OCI-LY1 (cell line): ENCODE data around the gene FNDC11.

ENCODE experiments used
- H2AFZ ChIP-seq: fragments of 200-600 bp; sonication (generic), shearing (Covaris generic); 2 replicates; pipeline ENCODE4 v1.6.0; 2014; ENCODE audit warnings: antibody characterized with exemption, mild to moderate bottlenecking, low read length
- H3F3A ChIP-seq: fragments of 200-600 bp; sonication (generic), shearing (Covaris generic); 2 replicates; pipeline ENCODE4 v1.6.0; 2014; ENCODE audit warnings: mild to moderate bottlenecking, antibody characterized with exemption, low read length, moderate library complexity; ENCODE audit not compliant: insufficient read depth
- H3K27ac ChIP-seq: fragments of 200-600 bp; sonication (generic); 2 replicates; pipeline ENCODE4 v1.5.1; 2014; ENCODE audit warnings: low read length, mixed run types, mild to moderate bottlenecking, low read depth; ENCODE audit not compliant: poor library complexity, severe bottlenecking
- H3K27me3 ChIP-seq: fragments of 200-600 bp; sonication (generic); 2 replicates; pipeline ENCODE4 v1.6.0; 2014; ENCODE audit warnings: antibody characterized with exemption, mild to moderate bottlenecking, low read length, moderate library complexity; ENCODE audit not compliant: insufficient read depth
- H3K36me3 ChIP-seq: fragments of 200-600 bp; sonication (generic); 2 replicates; pipeline ENCODE4 v1.6.1; 2014; ENCODE audit warnings: mild to moderate bottlenecking, antibody characterized with exemption, low read length, moderate library complexity, mixed read lengths; ENCODE audit not compliant: insufficient read depth
- H3K4me1 ChIP-seq: fragments of 200-600 bp; sonication (generic); 2 replicates; pipeline ENCODE4 v1.5.1; 2014; ENCODE audit warnings: mild to moderate bottlenecking, low read length, moderate library complexity; ENCODE audit not compliant: insufficient read depth, severe bottlenecking
- H3K4me2 ChIP-seq: fragments of 200-600 bp; sonication (generic), shearing (Covaris generic); 2 replicates; pipeline ENCODE4 v1.6.1; 2014; ENCODE audit warnings: low read length
- H3K4me3 ChIP-seq: fragments of 200-600 bp; sonication (generic); 2 replicates; pipeline ENCODE4 v1.5.1; 2014; ENCODE audit warnings: low read length, low read depth, mild to moderate bottlenecking, mixed read lengths; ENCODE audit not compliant: poor library complexity, severe bottlenecking
- H3K79me2 ChIP-seq: fragments of 200-600 bp; shearing (Covaris generic); 2 replicates; pipeline ENCODE4 v1.6.1; 2016; ENCODE audit warnings: mixed run types, low read length, mixed read lengths; ENCODE audit not compliant: insufficient read depth
- H3K9ac ChIP-seq: fragments of 200-600 bp; sonication (generic), shearing (Covaris generic); 2 replicates; pipeline ENCODE4 v1.6.1; 2014; ENCODE audit warnings: mild to moderate bottlenecking, low read length, mixed read lengths
- H3K9me2 ChIP-seq: fragments of 200-600 bp; sonication (generic), shearing (Covaris generic); 2 replicates; pipeline ENCODE4 v1.6.1; 2014; ENCODE audit warnings: low read depth, mild to moderate bottlenecking, low read length, mixed read lengths
- H3K9me3 ChIP-seq: fragments of 200-600 bp; shearing (Covaris generic); 2 replicates; pipeline ENCODE4 v1.6.1; 2014; ENCODE audit warnings: low read length, mixed read lengths
- H4K20me1 ChIP-seq: fragments of 200-600 bp; sonication (generic), shearing (Covaris generic); 2 replicates; pipeline ENCODE4 v1.6.0; 2016; ENCODE audit warnings: mild to moderate bottlenecking, low read length; ENCODE audit not compliant: insufficient read depth
- CTCF ChIP-seq: fragments of 200-600 bp; sonication (generic), shearing (Covaris generic); IDR thresholded peaks from 2 replicates; pipeline ENCODE4 v1.5.1; 2017; ENCODE audit warnings: mild to moderate bottlenecking, antibody characterized with exemption, low read length, moderate library complexity, mixed read lengths
- EZH2 ChIP-seq: fragments of 200-600 bp; sonication (generic), shearing (Covaris generic); IDR thresholded peaks from 2 replicates; pipeline ENCODE4 v1.8.0; 2017; ENCODE audit warnings: borderline replicate concordance, mixed run types, mild to moderate bottlenecking, antibody characterized with exemption, low read length, moderate library complexity, mixed read lengths

The FNDC11 gene

DNA sequence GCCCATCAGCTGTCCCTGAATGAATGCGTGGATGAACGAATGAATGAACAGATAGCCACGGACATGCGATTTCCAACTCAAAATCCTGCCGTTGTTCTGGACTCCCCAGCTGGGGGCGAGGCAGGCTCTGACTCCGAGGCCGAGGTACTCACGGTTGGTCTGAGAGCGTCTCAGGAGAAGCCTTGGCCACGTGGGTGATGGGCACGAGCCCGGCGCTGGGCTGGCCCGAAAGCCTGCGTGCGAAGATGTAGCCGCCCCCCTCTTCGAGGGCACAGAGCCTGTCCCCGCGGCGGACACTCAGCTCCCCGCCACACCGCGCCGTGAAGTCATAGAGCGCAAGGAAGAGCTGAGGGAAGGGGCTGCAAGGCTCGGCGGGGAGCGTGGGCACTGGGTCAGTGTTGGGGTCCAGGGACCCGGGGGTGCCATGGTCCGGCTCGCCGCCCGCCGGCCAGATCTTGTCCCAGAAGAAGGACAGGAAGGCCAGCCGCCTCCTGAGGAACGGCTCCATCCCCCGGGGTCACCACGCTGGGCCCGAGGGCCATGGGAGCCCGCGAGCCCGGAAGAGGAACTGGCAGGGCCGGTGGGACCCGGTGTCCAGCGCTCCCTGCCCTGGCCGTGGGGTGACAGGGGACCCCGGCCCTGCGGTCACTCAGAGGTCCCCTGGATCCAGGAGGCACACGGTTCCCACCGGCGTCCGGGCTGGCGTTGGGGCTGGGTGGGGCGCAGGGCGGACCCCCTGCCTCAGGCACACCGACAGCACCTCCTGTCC is 6.8 kb upstream of the FNDC11 start:
- no peaks in the 10 kb centered on the region for H3K9me3 ChIP-seq
- no peaks in the 10 kb centered on the region for H4K20me1 ChIP-seq
- H3K27ac ChIP-seq: no peak overlapping the region
- no peak overlapping the region for H3K9ac ChIP-seq
- H3K79me2 ChIP-seq: no peaks in the 10 kb centered on the region
- H3K36me3 ChIP-seq: no peaks in the 10 kb centered on the region
- H3K4me2 ChIP-seq: no peak overlapping the region
- no peaks in the 10 kb centered on the region for H3K9me2 ChIP-seq
- no peaks in the 10 kb centered on the region for H3F3A ChIP-seq
- H3K4me3 ChIP-seq: no peak overlapping the region
- no peak overlapping the region for H2AFZ ChIP-seq
- peaks cover under 1% of the 10 kb centered on the region for H3K4me1 ChIP-seq
- H3K27me3 ChIP-seq: peaks cover 8% of the 10 kb centered on the region; the same call in 1 of the 2 replicates
- TF ChIP-seq CTCF: no peak
- no peak for TF ChIP-seq EZH2

GRCh38 chr20:63547725-63548480 is 6.1 kb upstream of the FNDC11 start, which contains the start of gene SRMS:
Gene SRMS, minus strand, starts transcription at chr20:63547749. Its CDS starts 286 bp downstream, at chr20:63547463.
- Histone ChIP-seq H4K20me1 (no peaks in the 10 kb centered on the region), H2AFZ (no peak within 1 kb of the TSS), H3K9me2 (no peaks in the 10 kb centered on the region), H3K36me3 (no peaks in the 10 kb centered on the region), H3K9ac (no peak within 1 kb of the TSS), H3F3A (0 out of 2 replicates have a peak, but pooled peaks cover 2% of the 10 kb centered on the region), H3K27ac (no peak within 1 kb of the TSS), H3K27me3 (peaks cover 8% of the 10 kb centered on the region; the same call in 1 of the 2 replicates), H3K4me1 (peaks cover 8% of the 10 kb centered on the region), H3K4me3 (no peak within 1 kb of the TSS), H3K79me2 (no peaks in the 10 kb centered on the region), H3K4me2 (no peak within 1 kb of the TSS), H3K9me3 (no peaks in the 10 kb centered on the region)
- TF ChIP-seq CTCF (no peak), EZH2 (no peak)

GRCh38 chr20:63548542-63548941 is 5.4 kb upstream of the FNDC11 start:
- H3K9ac ChIP-seq: no peak overlapping the region
- H3K79me2 ChIP-seq: no peaks in the 10 kb centered on the region
- H3K9me3 ChIP-seq: no peaks in the 10 kb centered on the region
- H3K4me1 ChIP-seq: peaks cover 11% of the 10 kb centered on the region
- H3K4me3 ChIP-seq: no peak overlapping the region
- no peaks in the 10 kb centered on the region for H3K36me3 ChIP-seq
- H3K27ac ChIP-seq: no peak overlapping the region
- H4K20me1 ChIP-seq: no peaks in the 10 kb centered on the region
- H3F3A ChIP-seq: 0 out of 2 replicates have a peak, but pooled peaks cover 5% of the 10 kb centered on the region
- TF ChIP-seq EZH2: no peak
- no peak for TF ChIP-seq CTCF
- H3K27me3 ChIP-seq: peaks cover 8% of the 10 kb centered on the region; the same call in 1 of the 2 replicates
- H2AFZ ChIP-seq: no peak overlapping the region
- H3K4me2 ChIP-seq: no peak overlapping the region
- H3K9me2 ChIP-seq: no peaks in the 10 kb centered on the region
